Measurements from ENCODE around the gene CDH13. TPM values are rescaled to one million over a fixed set of nuclear protein-coding genes. Genes with fewer than 3 reads are reported as not detected.

CDH13 gene
- polyA plus RNA-seq, 2 of the 4 experiments (the other 2 are of a cell fraction): not detected

GRCh38 chr16:82876951-82877350 lies 250.2 kb downstream of the CDH13 start:
- Histone ChIP-seq H3K4me1 (no peaks in the 10 kb centered on the region), H3K9me3 (no peaks in the 10 kb centered on the region), H3K27ac (no peak overlapping the region), H3K4me3 (no peak overlapping the region), H3K4me2 (no peak overlapping the region)
- no peak for TF ChIP-seq HOXA7 (CRISPR knock-in tag; IDR thresholded peaks at IDR 0.05)
- TF ChIP-seq GATA3 (IDR thresholded peaks at IDR 0.05; ENCODE audit: borderline replicate concordance): no peak
- no peak for TF ChIP-seq JUN (IDR thresholded peaks at IDR 0.05)
- no peak for TF ChIP-seq RAD21 (conservative IDR thresholded peaks at IDR 0.05 in 1 of 2, IDR thresholded peaks at IDR 0.05 in 1 of 2)
- TF ChIP-seq RNF2 (IDR thresholded peaks at IDR 0.05; ENCODE audit: borderline replicate concordance, low read depth): no peak
- TF ChIP-seq KDM1A (IDR thresholded peaks at IDR 0.05; ENCODE audit: low read depth): no peak
- no peak for TF ChIP-seq RCOR1 (IDR thresholded peaks at IDR 0.05; ENCODE audit: low read depth, low read length)
- TF ChIP-seq EHMT2 (IDR thresholded peaks at IDR 0.05; ENCODE audit: low read depth): no peak
- TF ChIP-seq CBX2 (IDR thresholded peaks at IDR 0.05; ENCODE audit: borderline replicate concordance, low read depth): no peak
- no peak for TF ChIP-seq MAX (IDR thresholded peaks at IDR 0.05)
- no peak for TF ChIP-seq HOXB13 (CRISPR knock-in tag; IDR thresholded peaks at IDR 0.05; ENCODE audit: low read depth)
- no peak for TF ChIP-seq RARB (CRISPR knock-in tag; IDR thresholded peaks at IDR 0.05)
- TF ChIP-seq ZNF302 (CRISPR knock-in tag; IDR thresholded peaks at IDR 0.05): no peak
- TF ChIP-seq E2F6 (IDR thresholded peaks at IDR 0.05; ENCODE audit: borderline replicate concordance, low read depth): no peak
- no peak for TF ChIP-seq FOSL2 (IDR thresholded peaks at IDR 0.05)
- no peak for TF ChIP-seq FOSL2 (CRISPR knock-in tag; IDR thresholded peaks at IDR 0.05)
- no peak for TF ChIP-seq HEYL (CRISPR knock-in tag; IDR thresholded peaks at IDR 0.05)
- TF ChIP-seq CHD2 (IDR thresholded peaks at IDR 0.05; ENCODE audit: low read length, partially characterized antibody): no peak
- DNase-seq (ENCODE audit: low read depth in 1 of 2, low spot score in 1 of 2) (no peak), FAIRE-seq (no peak), ATAC-seq (no peak)
- CTCF ChIA-PET: no interaction called here
- POLR2A ChIA-PET: no interaction called here

- DNase-seq (ENCODE audit: low read depth in 1 of 2, low spot score in 1 of 2): no peak
These were observed 251.7 kb downstream of the CDH13 start for GRCh38 chr16:82878466-82878865.

GRCh38 chr16:82880346-82880745 lies 253.6 kb downstream of the CDH13 start:
- 40% methylated on average over 4 of the region's 4 CpGs for WGBS (ENCODE audit: missing lambda C conversion rate)
- no peak for ATAC-seq
- no peaks in the 10 kb centered on the region for H3K4me1 ChIP-seq

More at GRCh38 chr16:82878466-82878865, 251.7 kb downstream of the CDH13 start:
- ChIA-PET POLR2A (no interaction called here), CTCF (no interaction called here)
- Histone ChIP-seq H3K4me3 (no peak overlapping the region), H3K9me3 (no peaks in the 10 kb centered on the region), H3K4me1 (no peaks in the 10 kb centered on the region), H3K27ac (no peak overlapping the region), H3K4me2 (no peak overlapping the region)
- no peak for TF ChIP-seq ZNF302 (CRISPR knock-in tag; IDR thresholded peaks at IDR 0.05)
- TF ChIP-seq TFCP2L1 (CRISPR knock-in tag; IDR thresholded peaks at IDR 0.05): no peak
- no peak for TF ChIP-seq HOXB5 (CRISPR knock-in tag; IDR thresholded peaks at IDR 0.05)
- no peak for TF ChIP-seq EHMT2 (IDR thresholded peaks at IDR 0.05; ENCODE audit: low read depth)
- WGBS (ENCODE audit: missing lambda C conversion rate): 5% methylated on average over 5 of the region's 5 CpGs
- no peak for ATAC-seq
- no peak for FAIRE-seq

GRCh38 chr16:82881516-82881915 lies 254.7 kb downstream of the CDH13 start:
- DNase-seq (ENCODE audit: low read depth in 1 of 2, low spot score in 1 of 2) (no peak), FAIRE-seq (no peak), ATAC-seq (no peak)
- ChIA-PET POLR2A (no interaction called here), CTCF (no interaction called here)
- Histone ChIP-seq H3K9me3 (no peaks in the 10 kb centered on the region), H3K4me1 (no peaks in the 10 kb centered on the region), H3K27ac (no peak overlapping the region), H3K4me3 (no peak overlapping the region), H3K4me2 (no peak overlapping the region)
- 3% methylated on average over 3 of the region's 3 CpGs for WGBS (ENCODE audit: missing lambda C conversion rate)
- TF ChIP-seq RNF2 (IDR thresholded peaks at IDR 0.05; ENCODE audit: borderline replicate concordance, low read depth): no peak
- no peak for TF ChIP-seq ZNF302 (CRISPR knock-in tag; IDR thresholded peaks at IDR 0.05)
- no peak for TF ChIP-seq ZSCAN20 (CRISPR knock-in tag; IDR thresholded peaks at IDR 0.05)
- TF ChIP-seq BCL3 (IDR thresholded peaks at IDR 0.05): no peak
- TF ChIP-seq CEBPB (IDR thresholded peaks at IDR 0.05): no peak
- no peak for TF ChIP-seq MYC (IDR thresholded peaks at IDR 0.05; ENCODE audit: borderline replicate concordance, low read length)
- no peak for TF ChIP-seq RFX5 (IDR thresholded peaks at IDR 0.05)
- no peak for TF ChIP-seq FOSB (CRISPR knock-in tag; IDR thresholded peaks at IDR 0.05)

More at GRCh38 chr16:82880346-82880745, 253.6 kb downstream of the CDH13 start:
- FAIRE-seq (no peak), DNase-seq (ENCODE audit: low read depth in 1 of 2, low spot score in 1 of 2) (no peak)
- ChIA-PET POLR2A (no interaction called here), CTCF (no interaction called here)
- TF ChIP-seq NFE2L2 (conservative IDR thresholded peaks at IDR 0.05; ENCODE audit: low read length) (no peak), FOXS1 (CRISPR knock-in tag; IDR thresholded peaks at IDR 0.05) (no peak), NR3C1 (IDR thresholded peaks at IDR 0.05) (no peak), CEBPB (IDR thresholded peaks at IDR 0.05) (no peak), RNF2 (IDR thresholded peaks at IDR 0.05; ENCODE audit: borderline replicate concordance, low read depth) (no peak), RFX5 (IDR thresholded peaks at IDR 0.05) (no peak), ZSCAN20 (CRISPR knock-in tag; IDR thresholded peaks at IDR 0.05) (no peak)
- no peak overlapping the region for H3K27ac ChIP-seq
- H3K4me3 ChIP-seq: no peak overlapping the region
- no peaks in the 10 kb centered on the region for H3K9me3 ChIP-seq
- no peak overlapping the region for H3K4me2 ChIP-seq
